ENCODE results near the gene AGAP1.

Gene AGAP1

DNA sequence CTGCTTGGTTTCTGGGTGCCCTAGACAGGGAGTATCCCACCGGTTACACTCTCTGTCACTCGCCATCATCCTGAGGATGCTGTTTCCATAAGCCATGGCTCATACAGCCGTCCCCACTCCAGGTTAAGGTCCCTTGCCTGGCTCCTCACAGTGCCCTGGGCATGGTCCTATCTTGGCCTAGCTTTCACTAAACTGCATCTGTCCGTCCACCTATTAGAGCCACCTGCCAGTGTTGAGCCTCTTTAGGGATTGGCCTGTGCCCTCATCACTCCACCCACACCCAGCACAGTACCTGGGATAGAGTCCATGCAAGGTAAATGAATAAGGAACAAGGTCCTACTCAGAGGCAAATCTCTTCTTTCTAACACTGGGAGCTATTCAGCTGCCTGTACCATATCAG lies 354.2 kb downstream of the AGAP1 start:
- TF ChIP-seq, protein P1, sequence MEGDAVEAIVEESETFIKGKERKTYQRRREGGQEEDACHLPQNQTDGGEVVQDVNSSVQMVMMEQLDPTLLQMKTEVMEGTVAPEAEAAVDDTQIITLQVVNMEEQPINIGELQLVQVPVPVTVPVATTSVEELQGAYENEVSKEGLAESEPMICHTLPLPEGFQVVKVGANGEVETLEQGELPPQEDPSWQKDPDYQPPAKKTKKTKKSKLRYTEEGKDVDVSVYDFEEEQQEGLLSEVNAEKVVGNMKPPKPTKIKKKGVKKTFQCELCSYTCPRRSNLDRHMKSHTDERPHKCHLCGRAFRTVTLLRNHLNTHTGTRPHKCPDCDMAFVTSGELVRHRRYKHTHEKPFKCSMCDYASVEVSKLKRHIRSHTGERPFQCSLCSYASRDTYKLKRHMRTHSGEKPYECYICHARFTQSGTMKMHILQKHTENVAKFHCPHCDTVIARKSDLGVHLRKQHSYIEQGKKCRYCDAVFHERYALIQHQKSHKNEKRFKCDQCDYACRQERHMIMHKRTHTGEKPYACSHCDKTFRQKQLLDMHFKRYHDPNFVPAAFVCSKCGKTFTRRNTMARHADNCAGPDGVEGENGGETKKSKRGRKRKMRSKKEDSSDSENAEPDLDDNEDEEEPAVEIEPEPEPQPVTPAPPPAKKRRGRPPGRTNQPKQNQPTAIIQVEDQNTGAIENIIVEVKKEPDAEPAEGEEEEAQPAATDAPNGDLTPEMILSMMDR (conservative IDR thresholded peaks at IDR 0.05; ENCODE audit: low read depth, low read length) = no peak
- no peak for DNase-seq (ENCODE audit: low read depth)
- no peak overlapping the region for H3K4me3 ChIP-seq (ENCODE audit: low read depth, low read length)

DNA sequence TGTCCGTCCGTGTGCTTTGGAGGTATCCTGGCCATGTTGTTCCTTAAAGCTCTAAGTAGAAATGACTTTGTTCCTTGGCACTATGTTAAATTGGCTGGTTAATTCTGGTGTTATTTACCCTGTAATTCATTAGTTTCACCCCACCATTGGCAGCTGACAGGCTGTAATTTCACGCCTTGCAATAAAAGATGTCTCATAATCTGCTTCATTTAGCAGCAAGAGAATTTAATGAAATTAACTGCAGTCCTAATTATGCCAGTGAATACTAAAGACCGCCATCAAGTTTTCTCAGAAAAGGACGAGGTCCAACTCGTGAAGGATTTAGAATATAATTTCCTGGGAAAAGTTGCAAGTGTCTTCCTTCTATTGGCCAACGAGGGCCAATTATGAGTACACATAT lies 355.1 kb downstream of the AGAP1 start:
- TF ChIP-seq, protein P1 (conservative IDR thresholded peaks at IDR 0.05; ENCODE audit: low read depth, low read length) = no peak
- no peak for DNase-seq (ENCODE audit: low read depth)
- H3K4me3 ChIP-seq (ENCODE audit: low read depth, low read length) = no peak overlapping the region

DNA sequence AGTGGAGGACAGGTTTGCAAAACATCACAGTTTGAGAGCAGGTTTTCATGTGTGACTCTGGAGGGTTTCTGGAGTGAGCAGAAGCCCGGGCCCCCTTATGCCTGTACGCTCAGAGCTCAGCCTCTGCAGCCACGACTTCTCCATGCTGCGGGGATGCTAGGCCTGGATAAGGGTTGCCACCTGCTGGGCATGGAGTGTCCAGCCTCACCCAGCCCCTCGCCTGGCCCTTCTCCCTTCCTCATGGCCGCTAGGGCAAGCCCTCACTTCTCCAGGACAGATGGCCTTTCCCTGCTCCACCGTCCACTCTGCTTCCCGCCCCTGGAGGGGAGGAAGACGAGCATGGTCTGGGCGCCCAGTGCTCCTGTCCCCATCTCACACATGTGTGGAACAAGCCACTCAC lies 355.6 kb downstream of the AGAP1 start:
- TF ChIP-seq, protein P1 (conservative IDR thresholded peaks at IDR 0.05; ENCODE audit: low read depth, low read length) = no peak

DNA sequence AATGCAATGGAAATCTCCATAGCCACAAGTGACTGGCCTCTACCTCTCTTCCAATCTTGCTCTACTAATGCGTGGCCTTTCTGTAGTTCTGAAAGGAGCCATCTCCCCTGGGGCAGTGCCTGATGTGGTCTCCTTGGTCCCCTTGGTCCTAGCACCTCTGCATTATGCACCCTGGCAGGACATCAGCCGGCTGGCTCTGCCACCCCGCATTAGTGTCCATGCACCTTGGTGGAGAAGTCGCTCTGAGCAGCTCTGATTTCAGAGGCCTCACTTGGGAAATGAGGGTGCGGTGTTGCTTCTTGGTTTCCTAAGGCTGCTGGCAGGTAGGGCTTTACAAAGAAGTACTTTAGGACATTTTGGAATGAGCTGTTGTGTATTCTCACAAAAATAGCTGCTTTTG lies 356.4 kb downstream of the AGAP1 start:
- TF ChIP-seq, protein P1 (conservative IDR thresholded peaks at IDR 0.05; ENCODE audit: low read depth, low read length) = no peak
- no peak for DNase-seq (ENCODE audit: low read depth)
- no peak overlapping the region for H3K4me3 ChIP-seq (ENCODE audit: low read depth, low read length)

More for the DNA sequence above, 355.6 kb downstream of the AGAP1 start:
- DNase-seq (ENCODE audit: low read depth) = no peak
- H3K4me3 ChIP-seq (ENCODE audit: low read depth, low read length) = no peak overlapping the region

DNA sequence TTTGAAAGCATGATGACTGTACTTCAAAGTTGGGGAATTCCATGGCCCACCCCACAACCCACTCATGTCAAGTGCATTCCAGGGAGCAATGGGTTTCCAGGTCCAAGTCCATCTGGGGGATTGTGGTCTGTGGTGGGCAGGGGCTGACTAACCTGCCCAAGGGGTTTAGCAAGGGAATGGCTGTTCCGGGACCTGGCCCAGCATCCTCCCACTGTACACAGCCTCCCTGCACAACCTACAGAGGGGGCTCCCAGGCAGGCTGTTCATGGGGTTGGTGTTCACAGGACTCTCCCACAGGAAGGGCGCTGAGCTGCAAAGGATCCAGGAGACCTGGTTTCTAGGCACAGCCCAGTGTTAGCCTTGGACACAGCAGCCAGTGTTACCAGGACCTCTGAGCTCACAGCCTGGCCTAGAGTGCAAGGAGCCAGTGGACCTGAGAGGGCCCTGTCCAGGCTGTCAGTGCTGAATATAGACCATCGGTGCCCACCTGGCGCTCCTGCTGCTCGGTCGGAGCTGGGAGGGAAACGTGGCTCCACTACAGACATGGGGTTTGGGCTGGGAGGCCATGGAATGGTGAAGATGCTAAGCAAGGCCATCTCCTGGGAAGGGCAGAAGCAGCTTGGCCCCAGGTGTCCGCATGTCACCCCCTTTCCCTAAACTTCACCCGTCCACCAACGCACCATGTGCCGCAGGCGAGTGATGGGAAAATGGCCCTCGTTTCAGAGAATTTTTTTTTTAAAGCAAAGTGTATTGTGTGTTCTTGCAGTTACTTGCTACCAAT lies 357.1 kb downstream of the AGAP1 start:
- DNase-seq (ENCODE audit: low read depth) = no peak
- H3K4me3 ChIP-seq (ENCODE audit: low read depth, low read length) = no peak overlapping the region
- TF ChIP-seq, protein P1 (conservative IDR thresholded peaks at IDR 0.05; ENCODE audit: low read depth, low read length) = no peak

DNA sequence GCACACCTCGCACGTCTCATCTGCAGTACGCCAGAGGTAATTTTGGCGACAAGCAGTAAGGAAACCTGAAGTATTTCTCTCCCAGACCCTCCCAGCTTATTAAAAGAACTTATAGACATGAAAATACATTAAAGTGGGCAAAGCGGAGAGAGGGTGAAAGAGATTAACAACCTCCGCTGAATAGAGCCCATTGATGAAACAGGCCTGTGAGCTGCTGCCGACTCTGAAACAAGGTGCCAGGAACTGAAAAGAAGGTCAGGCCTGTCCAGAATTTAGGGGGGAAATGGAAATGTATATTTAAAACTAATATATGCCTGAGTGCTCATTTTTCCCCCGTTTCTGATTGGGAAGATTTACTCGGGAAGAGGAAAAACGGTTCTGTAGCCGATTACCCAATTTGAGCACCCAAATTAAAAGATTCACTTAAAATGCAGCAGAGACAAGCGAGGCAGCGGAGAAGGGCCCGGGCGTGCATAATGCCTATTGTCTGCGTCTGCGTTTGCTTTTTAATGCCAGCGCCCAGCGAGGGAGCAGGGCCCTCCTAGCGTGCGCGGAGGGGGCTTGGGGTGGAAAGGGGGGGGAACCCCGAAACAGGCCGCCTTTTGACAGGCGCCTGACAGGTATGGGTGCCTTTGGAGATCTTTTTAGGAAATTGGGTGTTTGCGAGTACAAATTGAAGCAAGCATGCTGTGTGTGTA lies 358.1 kb downstream of the AGAP1 start:
- H3K4me3 ChIP-seq (ENCODE audit: low read depth, low read length) = no peak overlapping the region
- DNase-seq (ENCODE audit: low read depth) = no peak
- TF ChIP-seq, protein P1 (conservative IDR thresholded peaks at IDR 0.05; ENCODE audit: low read depth, low read length) = no peak
